Choroid plexus epithelial cell (primary cell): ENCODE results near the gene PPP1R13B.

Experiments
- DNase-seq: peaks from one replicate; pipeline ENCODE4 v3.0.0-alpha.2; 2010; ENCODE audit warnings: low read depth
- H3K4me3 ChIP-seq: 2 replicates; pipeline ENCODE4 v1.5.1; 2011; ENCODE audit warnings: low read depth, mild to moderate bottlenecking, control low read depth, low read length, moderate library complexity
- CTCF ChIP-seq: conservative IDR thresholded peaks from 2 replicates; pipeline ENCODE4 v1.5.1; 2011; ENCODE audit warnings: low read depth, mild to moderate bottlenecking, control low read depth, inconsistent platforms, low read length, moderate library complexity

The PPP1R13B gene

GRCh38 chr14:103879570-103880347 lies 32.4 kb upstream of the PPP1R13B start:
- no peak for TF ChIP-seq CTCF
- no peak overlapping the region for H3K4me3 ChIP-seq
- DNase-seq = no peak

DNA sequence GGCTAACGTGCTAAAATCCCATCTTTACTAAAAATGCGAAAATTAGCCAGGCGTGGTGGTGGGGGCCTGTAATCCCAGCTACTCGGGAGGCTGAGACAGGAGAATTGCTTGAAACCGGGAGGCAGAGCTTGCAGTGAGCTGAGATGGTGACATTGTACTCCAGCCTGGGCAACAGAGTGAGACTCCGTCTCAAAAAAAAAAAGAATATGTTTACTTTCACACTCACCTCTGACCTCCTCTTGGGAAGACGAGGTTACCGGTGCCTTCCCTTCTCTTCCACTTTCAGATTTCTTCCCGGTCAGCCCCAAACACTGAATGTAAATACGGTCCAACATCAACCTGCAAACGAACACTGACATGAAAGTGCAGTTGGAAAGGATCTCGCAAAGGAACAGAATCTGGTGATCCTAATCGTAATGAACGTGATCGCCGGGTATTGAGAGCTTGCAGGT lies 31.8 kb upstream of the PPP1R13B start:
- DNase-seq = no peak
- TF ChIP-seq CTCF = no peak
- no peak overlapping the region for H3K4me3 ChIP-seq

DNA sequence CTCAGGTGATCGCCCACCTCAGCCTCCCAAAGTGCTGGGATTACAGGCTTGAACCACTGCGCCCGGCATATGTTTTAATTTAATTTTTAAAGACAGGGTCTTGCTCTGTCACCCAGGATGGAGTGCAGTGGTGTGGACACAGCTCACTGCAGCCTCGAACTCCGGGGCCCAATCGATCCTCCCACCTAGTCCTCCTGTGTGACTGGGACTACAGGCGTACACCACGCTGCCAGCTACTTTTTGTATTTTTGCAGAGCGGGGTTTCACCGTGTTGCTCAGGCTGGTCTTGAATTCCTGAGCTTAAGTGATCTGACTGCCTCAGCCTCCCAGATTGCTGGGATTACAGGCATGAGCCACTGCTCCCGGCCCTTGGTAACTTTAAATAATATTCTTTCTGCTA lies 30.8 kb upstream of the PPP1R13B start:
- no peak for TF ChIP-seq CTCF
- DNase-seq = no peak
- H3K4me3 ChIP-seq = no peak overlapping the region

DNA sequence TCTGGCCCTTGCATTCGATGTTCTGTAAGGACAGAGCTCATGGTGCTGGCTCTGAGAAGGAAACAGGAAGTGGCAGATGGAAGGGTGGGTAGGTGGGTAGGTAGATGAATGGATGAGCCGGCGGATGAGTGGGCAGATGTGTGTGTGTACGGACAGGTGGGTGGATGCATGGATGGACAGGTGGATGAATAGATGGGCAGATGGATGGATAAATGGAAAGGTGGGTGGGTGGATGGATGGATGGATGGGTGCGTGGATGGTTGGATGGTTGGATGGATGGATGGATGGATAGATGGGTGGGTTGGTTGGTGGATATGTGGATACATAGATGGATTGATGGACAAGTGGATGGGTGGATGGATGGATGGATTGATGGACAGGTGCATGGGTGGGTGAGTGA lies 27.6 kb upstream of the PPP1R13B start:
- H3K4me3 ChIP-seq = no peak overlapping the region
- DNase-seq = no peak
- TF ChIP-seq CTCF = no peak

- no peak for DNase-seq
- H3K4me3 ChIP-seq = peak overlapping the region; percentile 45
- no peak for TF ChIP-seq CTCF
Observed at GRCh38 chr14:103872481-103873113, 25.2 kb upstream of the PPP1R13B start.

GRCh38 chr14:103871596-103872480 lies 24.5 kb upstream of the PPP1R13B start:
- DNase-seq = no peak
- no peak for TF ChIP-seq CTCF
- peak overlapping the region; percentile 45 for H3K4me3 ChIP-seq
